DMS114 treated with DMSO at 0.1 percent for 48 hours (cell line): ENCODE data around the gene PPP6R3.

Experiments
- DNase-seq: peaks from one replicate; lab custom pipeline; 2025; ENCODE audit not compliant: unreplicated experiment; lab: John Stamatoyannopoulos, UW

PPP6R3 gene

GRCh38 chr11:68661697-68662603 lies 201.4 kb downstream of the PPP6R3 start:
- DNase-seq = no peak

- no peak for DNase-seq
Measured at GRCh38 chr11:68663482-68664010, 203.0 kb downstream of the PPP6R3 start.

- no peak for DNase-seq
Measured at GRCh38 chr11:68664141-68664540, 203.6 kb downstream of the PPP6R3 start.

GRCh38 chr11:68664906-68665305 lies 204.4 kb downstream of the PPP6R3 start:
- DNase-seq = no peak
